GM12878 (cell line): Measurements from ENCODE around the gene MAPK8IP3. TPM values are rescaled to one million over a fixed set of nuclear protein-coding genes. Genes with fewer than 3 reads are reported as not detected.

Experiments
- ATAC-seq: fragments of 200-7000 bp; cut with Tn5 transposase; 3 replicates; pipeline ENCODE4 v1.9.1; 2020; ENCODE audit warnings: mild to moderate bottlenecking, moderate library complexity
- BruUV-seq: library from RNA; stranded (reverse); fragments of 400-500 nt; replicated peaks from 2 replicates; lab custom pipeline; 2021; lab: Mats Ljungman, UMichigan
- CTCF ChIA-PET: fragments of 300-600 bp; sonication (Branson Sonifier 250); formaldehyde crosslinking; extraction: SDS; loops from one replicate; lab custom pipeline; 2021; ENCODE audit warnings: inconsistent platforms; lab: Yijun Ruan, JAX
- POLR2A ChIA-PET: fragments of 350-600 bp; formaldehyde crosslinking; extraction: SDS; loops from one replicate; lab custom pipeline; 2021; ENCODE audit warnings: inconsistent platforms; lab: Charles Lee
- RAD21 ChIA-PET: fragments of 300-600 bp; sonication (Branson Sonifier 250); formaldehyde crosslinking; loops from one replicate; lab custom pipeline; 2023; ENCODE audit warnings: antibody characterized with exemption; ENCODE audit not compliant: unreplicated experiment; lab: Charles Lee
- SMC1A ChIA-PET: fragments of 300-600 bp; sonication (Branson Sonifier 250); formaldehyde crosslinking; loops from one replicate; lab custom pipeline; 2023; ENCODE audit not compliant: unreplicated experiment, uncharacterized antibody; lab: Charles Lee
- DNase-seq: peaks from one replicate; pipeline ENCODE4 v3.0.0-alpha.2; 2011; ENCODE audit warnings: low read depth, low spot score
- FAIRE-seq: peaks from 3 replicates; lab custom pipeline; 2011; peaks lifted over from hg19 to GRCh38; lab: Jason Lieb, UNC
- H2AFZ ChIP-seq: 2 replicates; pipeline ENCODE4 v1.6.0; 2011; ENCODE audit warnings: low read depth, low read length, control low read depth; ENCODE audit not compliant: control insufficient read depth
- H3K27ac ChIP-seq: 2 replicates; pipeline ENCODE4 v1.5.1; 2011; ENCODE audit warnings: control low read depth; ENCODE audit not compliant: control insufficient read depth, insufficient read depth
- H3K27me3 ChIP-seq, 2 experiments: replicated peaks in 1 of 2; 2 replicates each; pipeline versions ENCODE4 v1.6.0 to v1.6.1; 2011; ENCODE audit warnings: low read length in 1 of 2; ENCODE audit not compliant: control insufficient read depth in 2 of 2, insufficient read depth in 2 of 2
- H3K36me3 ChIP-seq, 2 experiments: 2 replicates each; pipeline ENCODE4 v1.5.1; 2011; ENCODE audit warnings: low read length in 1 of 2; ENCODE audit not compliant: control insufficient read depth in 2 of 2, insufficient read depth in 2 of 2
- H3K4me1 ChIP-seq: 2 replicates; pipeline ENCODE4 v1.6.1; 2011; ENCODE audit warnings: mild to moderate bottlenecking, low read length, moderate library complexity, mixed read lengths; ENCODE audit not compliant: control insufficient read depth, insufficient read depth
- H3K4me2 ChIP-seq: 2 replicates; pipeline ENCODE4 v1.6.0; 2011; ENCODE audit warnings: control low read depth; ENCODE audit not compliant: control insufficient read depth, insufficient read depth
- H3K4me3 ChIP-seq: fragments of 200-600 bp; sonication (generic); 2 replicates; pipeline ENCODE4 v1.5.1; 2016
- H3K79me2 ChIP-seq: 2 replicates; pipeline ENCODE4 v1.6.0; 2011; ENCODE audit warnings: low read length; ENCODE audit not compliant: control insufficient read depth, insufficient read depth
- H3K9ac ChIP-seq: 2 replicates; pipeline ENCODE4 v1.8.0; 2011; ENCODE audit warnings: low read length, control low read depth, mixed read lengths; ENCODE audit not compliant: control insufficient read depth, insufficient read depth
- H3K9me3 ChIP-seq: replicated peaks from 3 replicates; pipeline ENCODE4 v1.5.1; 2011; ENCODE audit warnings: mild to moderate bottlenecking, low read length; ENCODE audit not compliant: control insufficient read depth, insufficient read depth
- H4K20me1 ChIP-seq: 2 replicates; pipeline ENCODE4 v1.6.0; 2011; ENCODE audit not compliant: control insufficient read depth, insufficient read depth
- BCLAF1 ChIP-seq: fragments of 450-650 bp; IDR thresholded peaks from 2 replicates; pipeline ENCODE4 v1.6.1; 2017; ENCODE audit warnings: antibody characterized with exemption, mild to moderate bottlenecking, moderate library complexity
- CHD4 ChIP-seq: fragments of 200-600 bp; sonication (generic); IDR thresholded peaks from 2 replicates; pipeline ENCODE4 v1.6.1; 2016; ENCODE audit warnings: mild to moderate bottlenecking
- E4F1 ChIP-seq: fragments of 450-650 bp; IDR thresholded peaks from 2 replicates; pipeline ENCODE4 v1.6.1; 2018; ENCODE audit warnings: borderline replicate concordance, mild to moderate bottlenecking; ENCODE audit not compliant: partially characterized antibody
- EP300 ChIP-seq, 2 experiments: fragments of 150-350 bp in 1 of 2; IDR thresholded peaks; 2 replicates each; pipeline ENCODE4 v1.6.1; 2011 to 2012; ENCODE audit warnings: low read depth in 2 of 2, low read length in 2 of 2, borderline replicate concordance in 1 of 2, improper control_type of control experiment in 1 of 2, inconsistent platforms in 1 of 2; ENCODE audit not compliant: control insufficient read depth in 1 of 2
- NFIC ChIP-seq: IDR thresholded peaks from 2 replicates; pipeline ENCODE4 v1.6.1; 2012; ENCODE audit warnings: low read depth, mild to moderate bottlenecking, inconsistent platforms, low read length, moderate library complexity
- WGBS: methylation state at CpG from one replicate; pipeline ENCODE4 v1.1.6; 2016; ENCODE audit warnings: low lambda C conversion rate; ENCODE audit not compliant: insufficient replicate concordance, insufficient coverage; ENCODE audit errors: missing lambda C conversion rate; 5-methylcytosine and 5-hydroxymethylcytosine counted together
- in situ Hi-C: fragments of 300-500 bp; cut with MboI; formaldehyde crosslinking; loops from 9 replicates; pipeline ENCODE4 v1.14.3; 2018; ENCODE audit warnings: mixed read lengths
- intact Hi-C: fragments of 100-400 bp; cut with micrococcal nuclease; formaldehyde crosslinking; loops from one replicate; pipeline ENCODE4 v1.14.2; 2022; ENCODE audit not compliant: unreplicated experiment
- polyA plus RNA-seq, 11 experiments: library from polyadenylated mRNA; depleted of rRNA in 4 of 11; unstranded in 6 of 11; stranded (reverse) in 5 of 11; fragments of >200 nt; fragmentation: Nextera tagmentation in 4 of 11; fragmentation: Illumina TruSeq in 1 of 11; extraction: Ambion mirVana in 4 of 11; extraction: Trizol in 1 of 11; gene quantifications; 1 replicate in 1 of 11; 2 replicates in 10 of 11; pipeline versions ENCODE4 v1.2.1 to v1.2.3, GENCODE V29; 2011 to 2016; ENCODE audit warnings: inconsistent platforms in 2 of 11, missing spikeins in 2 of 11, low read depth in 1 of 11
- total RNA-seq, 4 experiments: library from RNA; depleted of rRNA in 3 of 4; stranded (reverse); fragments of >200 nt in 3 of 4; fragmentation: Illumina TruSeq in 1 of 4; extraction: Trizol in 1 of 4; gene quantifications; 2 replicates each; pipeline versions ENCODE4 v1.2.1 to v1.2.3, GENCODE V29; 2013 to 2021

MAPK8IP3 gene
- total and polyA plus RNA-seq, 10 of the 15 experiments (the other 5 are each of a cell fraction or from before 2014, with no cell fraction given) = 0.06 to 67.9 (median 18.2) TPM

GRCh38 chr16:1677339-1677738, 28.7 kb upstream of the MAPK8IP3 start:
- POLR2A ChIA-PET = interaction anchor here (0.5 to 2.0 kb wide), 7 partner anchors 29 to 314 kb away, joined by 3 to 15 read pairs (median 4); partner anchors contain the start of genes IFT140, MAPK8IP3, NUBP2 and SPSB3
- no peak for TF ChIP-seq CHD4
- TF ChIP-seq BCLAF1 = no peak
- TF ChIP-seq E4F1 = no peak
- no peak for TF ChIP-seq NFIC
- no peak for TF ChIP-seq EP300 (IDR thresholded peaks at IDR 0.05; ENCODE audit: borderline replicate concordance in 1 of 2, control insufficient read depth in 1 of 2, low read depth in 2 of 2, low read length in 2 of 2)
- TF ChIP-seq, all 136 proteins: peak for 0
- BruUV-seq = no TSS peak
- Histone ChIP-seq H3K4me3 (no peak overlapping the region), H3K4me1 (no peaks in the 10 kb centered on the region; the same call in 1 of the 2 replicates), H3K36me3 (peaks cover 3 to 10% of the 10 kb centered on the region in 2 experiments; a peak in 3 of 4 replicates), H3K27ac (no peak overlapping the region), H3K9ac (no peak overlapping the region), H3K9me3 (no peaks in the 10 kb centered on the region), H4K20me1 (no peaks in the 10 kb centered on the region), H2AFZ (no peak overlapping the region), H3K4me2 (peak overlapping the region; percentile 74), H3K27me3 (no peaks in the 10 kb centered on the region), H3K79me2 (peaks cover 36% of the 10 kb centered on the region)
- DNase-seq (no peak), ATAC-seq (no peak), FAIRE-seq (no peak)
- in situ Hi-C loops (no loop called here), intact Hi-C loops (loop anchor here (5.0 kb wide), 1 partner anchor 65 kb away; the partner anchor contains the start of genes CRAMP1 and IFT140)
- SMC1A ChIA-PET = interaction anchor here (1.1 kb wide), 1 partner anchor 25 kb away, joined by 3 read pairs; no protein-coding TSS in a partner anchor
- CTCF ChIA-PET = interaction anchor here (0.9 to 1.8 kb wide), 5 partner anchors 26 to 105 kb away, joined by 3 to 14 read pairs (median 4); partner anchors contain the start of genes MAPK8IP3, NUBP2 and SPSB3
- RAD21 ChIA-PET = interaction anchor here (0.8 to 1.7 kb wide), 5 partner anchors 28 to 105 kb away, joined by 3 to 15 read pairs (median 4); partner anchors contain the start of genes MAPK8IP3, NUBP2 and SPSB3
- WGBS = 95% methylated on average over 16 of the region's 18 CpGs
